ENCODE data around the gene IL1RAPL1. TPM values are rescaled to one million over a fixed set of nuclear protein-coding genes. Genes with fewer than 3 reads are reported as not detected.

IL1RAPL1 gene
- total RNA-seq, 3 donors from 2014 or later: 0.34 to 0.79 TPM; not detected in 1

- no peak for ATAC-seq
- H3K4me1 ChIP-seq (ENCODE audit: low read depth): no peaks in the 10 kb centered on the region
- intact Hi-C loops (cut with DNase I, micrococcal nuclease): no loop called here
- TF ChIP-seq CTCF (IDR thresholded peaks at IDR 0.05): no peak
- DNase-seq: no peak
- no peak overlapping the region for H3K4me3 ChIP-seq
- peaks cover 3% of the 10 kb centered on the region for H3K9me3 ChIP-seq
- no peaks in the 10 kb centered on the region for H3K36me3 ChIP-seq (ENCODE audit: low read depth)
Measured at GRCh38 chrX:28552882-28553829, 34.1 kb upstream of the IL1RAPL1 start.

- DNase-seq (no peak), ATAC-seq (no peak)
- Histone ChIP-seq H3K9me3 (no peaks in the 10 kb centered on the region), H3K4me1 (ENCODE audit: low read depth) (no peaks in the 10 kb centered on the region), H3K36me3 (ENCODE audit: low read depth) (no peaks in the 10 kb centered on the region), H3K4me3 (no peak overlapping the region)
- TF ChIP-seq CTCF (IDR thresholded peaks at IDR 0.05): no peak
- intact Hi-C loops (cut with DNase I, micrococcal nuclease): no loop called here
Measured at GRCh38 chrX:28576117-28576516, 11.1 kb upstream of the IL1RAPL1 start.

GRCh38 chrX:28581522-28581921, 5.7 kb upstream of the IL1RAPL1 start:
- intact Hi-C loops (cut with DNase I, micrococcal nuclease): no loop called here

GRCh38 chrX:28582511-28582910, 4.7 kb upstream of the IL1RAPL1 start:
- Histone ChIP-seq H3K4me1 (ENCODE audit: low read depth) (no peaks in the 10 kb centered on the region), H3K36me3 (ENCODE audit: low read depth) (no peaks in the 10 kb centered on the region), H3K4me3 (no peak overlapping the region), H3K9me3 (no peaks in the 10 kb centered on the region)
- intact Hi-C loops (cut with DNase I, micrococcal nuclease): no loop called here
- no peak for DNase-seq
- TF ChIP-seq CTCF (IDR thresholded peaks at IDR 0.05): no peak
- no peak for ATAC-seq

More at GRCh38 chrX:28581522-28581921, 5.7 kb upstream of the IL1RAPL1 start:
- no peak for TF ChIP-seq CTCF (IDR thresholded peaks at IDR 0.05)
- no peaks in the 10 kb centered on the region for H3K36me3 ChIP-seq (ENCODE audit: low read depth)
- no peak overlapping the region for H3K4me3 ChIP-seq
- no peaks in the 10 kb centered on the region for H3K9me3 ChIP-seq
- DNase-seq: no peak
- ATAC-seq: no peak
- no peaks in the 10 kb centered on the region for H3K4me1 ChIP-seq (ENCODE audit: low read depth)

GRCh38 chrX:28584025-28584424, 3.2 kb upstream of the IL1RAPL1 start:
- no peaks in the 10 kb centered on the region for H3K9me3 ChIP-seq
- DNase-seq: no peak
- no peaks in the 10 kb centered on the region for H3K36me3 ChIP-seq (ENCODE audit: low read depth)
- H3K4me1 ChIP-seq (ENCODE audit: low read depth): no peaks in the 10 kb centered on the region
- no peak for TF ChIP-seq CTCF (IDR thresholded peaks at IDR 0.05)
- intact Hi-C loops (cut with DNase I, micrococcal nuclease): no loop called here
- ATAC-seq: no peak
- H3K4me3 ChIP-seq: no peak overlapping the region

Measured in mucosa of descending colon (tissue), 3 donors.